CD4-positive, alpha-beta memory T cell (primary cell): ENCODE measurements around the gene SLC43A3. TPM values are rescaled to one million over a fixed set of nuclear protein-coding genes. Genes with fewer than 3 reads are reported as not detected.
A peak's percentile ranks its signal among the peaks of the same experiment; 100 is the strongest.

Experiments
- CTCF ChIA-PET: fragments of 350-600 bp; sonication (Branson Sonifier 250); formaldehyde crosslinking; loops from one replicate; lab custom pipeline; 2021; ENCODE audit warnings: inconsistent platforms; ENCODE audit not compliant: partially characterized antibody; lab: Charles Lee
- POLR2A ChIA-PET: fragments of 350-600 bp; sonication (Branson Sonifier 250); formaldehyde crosslinking; loops from one replicate; lab custom pipeline; 2021; ENCODE audit not compliant: partially characterized antibody; lab: Charles Lee
- DNase-seq, 5 donors: peaks; one replicate each; pipeline versions ENCODE4 v3.0.0 to v3.0.0-alpha.2; 2020 to 2022; ENCODE audit warnings: mixed read lengths in 1 of 5
- H3K27ac ChIP-seq: one replicate; pipeline ENCODE4 v1.7.0; 2013; ENCODE audit warnings: low read depth, low read length
- H3K27me3 ChIP-seq: 2 replicates; pipeline ENCODE4 v1.7.0; 2013; ENCODE audit warnings: mild to moderate bottlenecking, low read length, moderate library complexity; ENCODE audit not compliant: insufficient read depth
- H3K36me3 ChIP-seq: 2 replicates; pipeline ENCODE4 v1.7.0; 2013; ENCODE audit warnings: mild to moderate bottlenecking, low read length, moderate library complexity; ENCODE audit not compliant: insufficient read depth
- H3K4me1 ChIP-seq: 2 replicates; pipeline ENCODE4 v1.7.0; 2013; ENCODE audit warnings: mild to moderate bottlenecking, low read length, moderate library complexity; ENCODE audit not compliant: insufficient read depth
- H3K4me3 ChIP-seq, 2 donors: one replicate each; pipeline ENCODE4 v1.7.0; 2013; ENCODE audit warnings: low read length in 2 of 2, mild to moderate bottlenecking in 1 of 2
- H3K9me3 ChIP-seq, 2 donors: one replicate each; pipeline ENCODE4 v1.7.0; 2013; ENCODE audit warnings: low read length in 2 of 2, control low read depth in 1 of 2; ENCODE audit not compliant: control insufficient read depth in 1 of 2
- H3K27ac Mint-ChIP-seq, 7 donors: one replicate each; pipeline ENCODE4 v1.8.0; 2020 to 2021; ENCODE audit warnings: mixed read lengths in 7 of 7, mild to moderate bottlenecking in 6 of 7, inconsistent platforms in 3 of 7, moderate library complexity in 3 of 7
- H3K27me3 Mint-ChIP-seq, 2 donors: one replicate each; pipeline ENCODE4 v1.8.0; 2020 to 2021; ENCODE audit warnings: mixed read lengths in 2 of 2
- H3K36me3 Mint-ChIP-seq, 2 donors: one replicate each; pipeline ENCODE4 v1.8.0; 2020 to 2021; ENCODE audit warnings: mixed read lengths in 2 of 2, inconsistent platforms in 1 of 2, mild to moderate bottlenecking in 1 of 2
- H3K4me1 Mint-ChIP-seq, 4 donors: one replicate each; pipeline ENCODE4 v1.8.0; 2020 to 2021; ENCODE audit warnings: mixed read lengths in 4 of 4, mild to moderate bottlenecking in 1 of 4
- H3K4me3 Mint-ChIP-seq, 8 donors: one replicate each; pipeline ENCODE4 v1.8.0; 2020 to 2021; ENCODE audit warnings: mixed read lengths in 8 of 8, mild to moderate bottlenecking in 7 of 8, moderate library complexity in 6 of 8, inconsistent platforms in 3 of 8
- H3K9me3 Mint-ChIP-seq, 8 donors: one replicate each; pipeline ENCODE4 v1.8.0; 2020 to 2021; ENCODE audit warnings: mixed read lengths in 8 of 8, mild to moderate bottlenecking in 5 of 8, inconsistent platforms in 3 of 8, moderate library complexity in 1 of 8
- intact Hi-C: fragments of 100-400 bp; cut with micrococcal nuclease; formaldehyde crosslinking; loops from one replicate; pipeline ENCODE4 v1.15.1; 2023
- polyA plus RNA-seq, 2 donors: library from polyadenylated mRNA; unstranded; fragments of 300-500 nt; fragmentation: Illumina TruSeq; gene quantifications; one replicate each; pipeline ENCODE4 v1.2.3, GENCODE V29; 2021
- total RNA-seq, 2 experiments: library from RNA; stranded (reverse); gene quantifications; one replicate each; pipeline ENCODE4 v1.2.3, GENCODE V29; 2021

Gene SLC43A3
- total and polyA plus RNA-seq, 4 experiments from 2014 or later, result 15.1 to 18.5 (median 16.7) TPM

DNA sequence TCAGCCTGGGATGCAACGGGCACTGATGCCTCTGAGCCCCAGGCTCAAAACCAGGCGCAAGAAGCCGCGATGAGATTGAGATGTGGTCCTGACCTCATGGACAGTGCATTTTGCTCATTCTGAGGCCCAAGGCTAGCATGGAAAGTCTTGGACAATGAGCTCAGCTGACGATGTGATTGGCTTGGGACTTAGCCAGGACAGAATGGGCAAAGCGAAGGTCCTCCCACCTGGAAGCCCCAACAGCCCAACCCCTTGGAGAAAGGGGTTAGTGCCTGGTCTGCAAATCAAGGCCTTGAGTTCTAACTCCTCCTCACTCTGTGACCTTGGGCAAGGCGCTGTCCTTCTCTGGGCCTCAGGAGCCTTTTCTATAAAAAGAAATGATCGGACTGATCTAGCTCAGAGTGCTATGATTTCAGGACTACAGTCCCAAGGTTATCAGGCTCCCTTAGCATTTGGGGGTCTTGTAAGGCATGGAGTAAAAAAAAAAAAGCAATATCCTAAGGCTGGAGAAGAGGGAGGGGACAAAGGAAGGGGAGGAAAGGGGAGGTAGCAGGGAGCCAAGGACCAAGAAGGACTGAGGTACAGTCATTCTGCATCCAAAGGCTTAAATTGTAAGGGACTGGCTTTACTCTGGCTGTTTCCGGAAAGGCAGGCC is 2.7 kb downstream of the SLC43A3 start:
- Mint-ChIP-seq H3K27ac (peak overlapping the region; percentile 70 to 97 (median 94)), H3K9me3 (no peaks in the 10 kb centered on the region), H3K4me1 (peaks cover 35 to 56% (median 40%) of the 10 kb centered on the region in 4 donors), H3K27me3 (no peaks in the 10 kb centered on the region), H3K36me3 (peaks cover 15 to 32% of the 10 kb centered on the region in 2 donors), H3K4me3 (peak overlapping the region in 7 of 8 donors; percentile 81 to 93 (median 86))
- no peak for DNase-seq
- POLR2A ChIA-PET, result interaction anchor here (1.5 to 4.1 kb wide), 3 partner anchors 89 to 144 kb away, joined by 8 to 13 read pairs (median 8); partner anchors contain the start of genes SSRP1, TNKS1BP1 and UBE2L6
- CTCF ChIA-PET, result interaction anchor here (1.2 to 5.9 kb wide), 6 partner anchors 33 to 376 kb away, joined by 3 to 56 read pairs (median 4); no protein-coding TSS in a partner anchor
- Histone ChIP-seq H3K36me3 (peaks cover 11% of the 10 kb centered on the region), H3K27ac (peak overlapping the region; percentile 54), H3K27me3 (no peaks in the 10 kb centered on the region), H3K4me3 (peak overlapping the region; percentile 17 to 39), H3K4me1 (peaks cover 34% of the 10 kb centered on the region), H3K9me3 (no peaks in the 10 kb centered on the region)
- intact Hi-C loops, result loop anchor here (2.0 kb wide), 2 partner anchors 33 to 1155 kb away; partner anchors contain the start of gene ZFP91

- Histone ChIP-seq H3K27ac (no peak overlapping the region), H3K9me3 (no peaks in the 10 kb centered on the region), H3K36me3 (peaks cover 12% of the 10 kb centered on the region), H3K27me3 (no peaks in the 10 kb centered on the region), H3K4me1 (peaks cover 34% of the 10 kb centered on the region), H3K4me3 (no peak overlapping the region)
- Mint-ChIP-seq H3K27ac (peak overlapping the region in 5 of 7 donors; percentile 31 to 94 (median 53)), H3K4me3 (peak overlapping the region in 2 of 8 donors; percentile 10 to 20), H3K9me3 (no peaks in the 10 kb centered on the region), H3K4me1 (peaks cover 33 to 54% (median 40%) of the 10 kb centered on the region in 4 donors), H3K27me3 (no peaks in the 10 kb centered on the region), H3K36me3 (peaks cover 19 to 36% of the 10 kb centered on the region in 2 donors)
- intact Hi-C loops, result no loop called here
- POLR2A ChIA-PET, result no interaction called here
- no peak for DNase-seq
- CTCF ChIA-PET, result no interaction called here
These were observed 4.3 kb downstream of the SLC43A3 start for GRCh38 chr11:57422669-57423068.

DNA sequence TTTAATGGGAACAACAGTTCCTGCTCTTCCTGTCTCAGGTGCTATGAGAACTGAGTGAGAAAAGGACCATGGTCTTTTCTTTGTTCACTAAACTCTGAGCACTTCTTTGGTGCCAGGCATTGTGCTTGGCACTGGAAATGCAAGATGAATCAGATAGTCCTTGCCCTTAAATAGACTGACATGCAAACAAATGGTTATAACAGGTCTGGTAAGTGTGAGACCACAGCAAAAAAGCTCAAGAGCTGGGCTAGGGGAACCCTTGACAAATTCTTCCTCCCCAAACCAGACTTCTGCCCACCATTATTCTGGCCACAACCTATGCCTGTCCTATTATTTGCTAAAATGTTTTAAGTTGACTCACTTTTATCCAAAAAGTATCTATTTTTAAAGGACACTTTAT is 5.1 kb downstream of the SLC43A3 start:
- peaks cover 27 to 44% of the 10 kb centered on the region in 2 donors for H3K36me3 Mint-ChIP-seq
- peaks cover 20% of the 10 kb centered on the region for H3K36me3 ChIP-seq
- no peak overlapping the region for H3K27ac ChIP-seq
- H3K9me3 Mint-ChIP-seq, result no peaks in the 10 kb centered on the region
- POLR2A ChIA-PET, result no interaction called here
- H3K9me3 ChIP-seq, result no peaks in the 10 kb centered on the region
- intact Hi-C loops, result no loop called here
- CTCF ChIA-PET, result interaction anchor here (1.2 kb wide), 1 partner anchor 36 kb away, joined by 4 read pairs; no protein-coding TSS in a partner anchor
- no peak overlapping the region for H3K4me3 ChIP-seq
- H3K27me3 Mint-ChIP-seq, result no peaks in the 10 kb centered on the region
- peak overlapping the region in 1 of 7 donors; percentile 21 for H3K27ac Mint-ChIP-seq
- DNase-seq, result no peak
- peaks cover 30 to 46% (median 34%) of the 10 kb centered on the region in 4 donors for H3K4me1 Mint-ChIP-seq
- H3K27me3 ChIP-seq, result no peaks in the 10 kb centered on the region
- no peak overlapping the region for H3K4me3 Mint-ChIP-seq
- peaks cover 30% of the 10 kb centered on the region for H3K4me1 ChIP-seq

DNA sequence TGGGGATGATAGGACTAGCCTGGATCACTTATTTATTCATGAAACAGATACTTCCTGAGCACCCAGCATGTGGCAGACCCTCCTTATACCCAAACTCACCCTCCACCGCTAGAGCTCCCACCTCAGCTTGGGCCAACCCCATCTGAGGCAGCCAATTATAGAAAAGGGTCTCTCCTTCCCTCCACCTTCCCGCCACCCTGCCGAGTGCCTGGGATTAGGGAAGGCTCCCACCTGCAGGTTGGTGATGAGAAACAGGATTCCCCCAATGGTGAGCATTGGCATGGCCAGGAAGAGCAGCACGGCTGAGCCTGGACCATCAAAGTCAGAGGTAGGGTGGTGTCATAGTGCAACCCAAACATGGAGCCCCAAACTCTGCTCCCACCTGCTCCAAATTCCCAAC is 5.9 kb downstream of the SLC43A3 start:
- Mint-ChIP-seq H3K27me3 (no peaks in the 10 kb centered on the region), H3K9me3 (no peaks in the 10 kb centered on the region), H3K36me3 (peaks cover 34 to 52% of the 10 kb centered on the region in 2 donors), H3K4me1 (peaks cover 23 to 39% (median 28%) of the 10 kb centered on the region in 4 donors), H3K27ac (no peak overlapping the region), H3K4me3 (no peak overlapping the region)
- Histone ChIP-seq H3K4me3 (no peak overlapping the region), H3K4me1 (peaks cover 24% of the 10 kb centered on the region), H3K36me3 (peaks cover 27% of the 10 kb centered on the region), H3K27me3 (no peaks in the 10 kb centered on the region), H3K27ac (no peak overlapping the region), H3K9me3 (no peaks in the 10 kb centered on the region)
- DNase-seq, result no peak
- CTCF ChIA-PET, result interaction anchor here (0.6 to 3.2 kb wide), 3 partner anchors 37 to 45 kb away, joined by 4 to 8 read pairs (median 4); no protein-coding TSS in a partner anchor
- intact Hi-C loops, result no loop called here
- POLR2A ChIA-PET, result interaction anchor here (0.6 kb wide), 1 partner anchor 200 kb away, joined by 4 read pairs; no protein-coding TSS in a partner anchor

GRCh38 chr11:57419146-57419545 is 7.8 kb downstream of the SLC43A3 start:
- POLR2A ChIA-PET, result no interaction called here
- no peak overlapping the region for H3K27ac Mint-ChIP-seq
- CTCF ChIA-PET, result interaction anchor here (0.7 to 3.2 kb wide), 4 partner anchors 39 to 74 kb away, joined by 3 to 8 read pairs (median 4); no protein-coding TSS in a partner anchor

DNA sequence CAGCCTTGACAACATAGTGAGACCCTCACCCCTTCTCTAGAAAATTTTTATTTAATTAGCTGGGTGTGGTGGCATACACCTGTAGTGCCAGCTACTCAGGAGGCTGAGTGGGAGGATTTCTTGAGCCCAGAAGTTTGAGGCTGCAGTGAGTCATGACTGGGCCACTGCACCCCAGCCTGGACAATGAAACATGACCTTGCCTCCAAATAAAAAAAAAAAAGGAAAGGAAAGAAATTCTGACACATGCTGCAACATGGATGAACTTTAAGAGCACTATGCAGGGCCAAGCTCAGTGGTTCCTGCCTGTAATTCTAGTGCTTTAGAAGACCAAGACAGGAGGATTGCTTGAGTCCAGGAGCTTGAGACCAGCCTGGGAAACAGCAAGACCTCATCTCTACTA is 8.8 kb downstream of the SLC43A3 start:
- no peaks in the 10 kb centered on the region for H3K9me3 ChIP-seq
- H3K9me3 Mint-ChIP-seq, result no peaks in the 10 kb centered on the region
- intact Hi-C loops, result no loop called here
- H3K27me3 ChIP-seq, result no peaks in the 10 kb centered on the region
- peaks cover 3 to 10% (median 5%) of the 10 kb centered on the region in 4 donors for H3K4me1 Mint-ChIP-seq
- no peaks in the 10 kb centered on the region for H3K27me3 Mint-ChIP-seq
- H3K4me3 ChIP-seq, result no peak overlapping the region
- ChIA-PET CTCF (interaction anchor here (2.4 to 3.2 kb wide), 2 partner anchors 40 to 75 kb away, joined by 6 to 8 read pairs; no protein-coding TSS in a partner anchor), POLR2A (no interaction called here)
- H3K36me3 ChIP-seq, result peaks cover 40% of the 10 kb centered on the region
- H3K27ac Mint-ChIP-seq, result no peak overlapping the region
- no peak for DNase-seq
- H3K36me3 Mint-ChIP-seq, result peaks cover 57 to 71% of the 10 kb centered on the region in 2 donors
- H3K4me3 Mint-ChIP-seq, result no peak overlapping the region
- H3K27ac ChIP-seq, result no peak overlapping the region
- no peaks in the 10 kb centered on the region for H3K4me1 ChIP-seq

More at GRCh38 chr11:57419146-57419545, 7.8 kb downstream of the SLC43A3 start:
- no peaks in the 10 kb centered on the region for H3K27me3 ChIP-seq
- no peak overlapping the region for H3K4me3 Mint-ChIP-seq
- H3K4me1 Mint-ChIP-seq, result peaks cover 6 to 20% (median 11%) of the 10 kb centered on the region in 4 donors
- intact Hi-C loops, result no loop called here
- peaks cover 47 to 66% of the 10 kb centered on the region in 2 donors for H3K36me3 Mint-ChIP-seq
- peaks cover 5% of the 10 kb centered on the region for H3K4me1 ChIP-seq
- no peak for DNase-seq
- H3K27me3 Mint-ChIP-seq, result no peaks in the 10 kb centered on the region
- H3K36me3 ChIP-seq, result peaks cover 31% of the 10 kb centered on the region
- H3K4me3 ChIP-seq, result no peak overlapping the region
- H3K9me3 ChIP-seq, result no peaks in the 10 kb centered on the region
- no peak overlapping the region for H3K27ac ChIP-seq
- no peaks in the 10 kb centered on the region for H3K9me3 Mint-ChIP-seq

DNA sequence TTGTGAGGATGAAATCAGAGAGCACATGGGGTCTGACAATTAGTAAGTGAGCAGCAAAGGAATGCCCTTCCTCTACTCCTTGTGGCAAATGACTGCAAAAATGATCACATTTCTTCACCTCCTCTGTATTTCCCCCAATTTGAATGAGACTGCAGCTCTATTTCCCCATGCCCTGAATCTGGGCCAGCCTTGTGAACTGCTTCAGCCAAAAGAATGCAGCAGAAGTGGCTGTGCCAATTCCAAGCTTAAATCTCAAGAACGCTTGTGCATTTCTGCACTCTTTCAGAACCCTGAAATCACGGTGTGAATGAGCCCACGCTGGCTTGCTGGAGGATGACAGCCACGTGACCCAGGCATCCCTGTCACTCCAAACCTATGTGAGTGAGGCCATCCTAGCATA is 9.9 kb downstream of the SLC43A3 start:
- H3K27ac Mint-ChIP-seq, result peak overlapping the region in 1 of 7 donors; percentile 25
- H3K4me1 Mint-ChIP-seq, result peaks cover 0 to 4% (median 2%) of the 10 kb centered on the region in 4 donors
- H3K27ac ChIP-seq, result no peak overlapping the region
- H3K9me3 ChIP-seq, result no peaks in the 10 kb centered on the region
- H3K36me3 Mint-ChIP-seq, result peaks cover 55 to 68% of the 10 kb centered on the region in 2 donors
- H3K9me3 Mint-ChIP-seq, result no peaks in the 10 kb centered on the region
- H3K27me3 Mint-ChIP-seq, result no peaks in the 10 kb centered on the region
- intact Hi-C loops, result no loop called here
- H3K4me3 ChIP-seq, result no peak overlapping the region
- H3K27me3 ChIP-seq, result no peaks in the 10 kb centered on the region
- CTCF ChIA-PET, result interaction anchor here (2.4 kb wide), 1 partner anchor 76 kb away, joined by 6 read pairs; no protein-coding TSS in a partner anchor
- POLR2A ChIA-PET, result no interaction called here
- H3K4me3 Mint-ChIP-seq, result no peak overlapping the region
- H3K4me1 ChIP-seq, result no peaks in the 10 kb centered on the region
- no peak for DNase-seq
- H3K36me3 ChIP-seq, result peaks cover 36% of the 10 kb centered on the region
